IPS-NIHi7 (cell line): ENCODE measurements around the gene TEX51.

Source experiments
- DNase-seq: peaks from one replicate; pipeline ENCODE4 v3.0.0; 2012; ENCODE audit warnings: mixed read lengths; ENCODE audit errors: extremely low spot score

Gene TEX51

DNA sequence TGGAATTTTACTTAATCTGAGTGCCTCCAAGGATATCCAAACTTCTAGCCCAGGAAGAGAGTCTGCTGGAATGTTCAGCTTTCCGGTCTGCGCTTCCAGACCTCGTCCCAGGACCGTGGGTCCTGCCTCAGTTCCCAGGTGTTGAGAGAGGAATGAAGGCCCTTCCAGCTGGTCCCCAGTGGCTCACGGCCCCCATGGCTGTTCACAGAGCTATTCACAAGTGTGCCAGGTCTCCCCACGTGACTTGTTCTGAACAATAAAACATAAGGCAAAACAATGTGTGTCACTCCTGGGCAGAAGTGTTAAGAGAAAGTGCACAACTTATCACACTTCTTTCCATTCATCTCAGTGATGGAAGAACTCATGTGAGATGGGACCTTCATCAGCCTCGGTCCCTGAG, 20.1 kb upstream of the TEX51 start:
- DNase-seq = no peak

DNA sequence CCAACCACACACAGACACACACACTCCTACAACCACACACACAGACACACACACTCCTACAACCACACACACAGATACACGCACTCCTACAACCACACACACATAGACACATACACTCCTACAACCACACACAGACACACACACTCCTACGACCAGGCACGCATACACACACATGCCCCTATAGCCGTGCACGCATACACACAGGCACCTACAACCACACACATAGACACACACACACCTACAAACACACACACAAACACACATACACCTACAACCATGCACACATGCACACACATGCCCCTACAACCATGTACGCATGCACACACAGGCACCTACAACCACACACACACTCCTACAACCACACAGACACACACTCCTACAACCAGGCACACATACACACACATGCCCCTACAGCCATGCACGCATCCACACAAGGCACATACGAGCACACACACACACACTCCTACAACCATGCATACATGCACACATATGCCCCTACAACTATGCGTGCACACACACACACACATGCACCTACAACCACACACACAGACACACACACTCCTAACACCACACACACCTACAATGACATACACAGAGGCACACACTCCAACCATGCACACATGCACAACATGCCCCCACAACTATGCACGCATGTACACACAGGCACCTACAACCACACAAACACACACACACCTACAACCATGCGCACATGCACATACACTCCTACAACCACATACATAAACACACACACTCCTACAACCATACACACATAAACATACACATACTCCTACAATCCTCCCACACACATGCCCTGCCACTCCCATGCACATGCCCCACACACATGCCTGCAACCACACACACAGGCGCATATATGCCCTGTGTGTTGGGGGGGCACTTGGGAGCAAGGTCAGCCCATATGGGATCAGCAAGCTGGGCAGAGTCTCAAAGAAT, 19.1 kb upstream of the TEX51 start:
- DNase-seq = no peak

DNA sequence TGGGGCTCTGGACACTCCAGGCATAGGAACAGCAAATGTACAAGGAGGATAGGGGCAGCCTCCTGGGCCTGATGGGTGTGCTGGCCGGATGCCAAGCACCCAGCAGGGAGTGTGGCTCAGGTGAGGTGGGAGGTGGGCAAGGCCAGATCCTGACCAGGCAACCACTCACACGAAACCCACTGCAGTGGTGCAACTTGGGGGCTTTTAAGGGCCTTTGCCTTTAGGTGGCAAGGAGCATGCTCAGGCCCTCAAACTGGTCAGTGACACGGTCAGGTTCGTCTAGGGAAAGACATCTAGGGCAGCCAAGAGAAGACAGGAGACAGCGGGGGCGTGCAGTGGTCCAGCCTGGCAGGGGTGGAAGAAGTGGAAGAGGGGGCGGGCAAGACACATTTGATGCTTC, 18.4 kb upstream of the TEX51 start:
- DNase-seq = no peak

DNA sequence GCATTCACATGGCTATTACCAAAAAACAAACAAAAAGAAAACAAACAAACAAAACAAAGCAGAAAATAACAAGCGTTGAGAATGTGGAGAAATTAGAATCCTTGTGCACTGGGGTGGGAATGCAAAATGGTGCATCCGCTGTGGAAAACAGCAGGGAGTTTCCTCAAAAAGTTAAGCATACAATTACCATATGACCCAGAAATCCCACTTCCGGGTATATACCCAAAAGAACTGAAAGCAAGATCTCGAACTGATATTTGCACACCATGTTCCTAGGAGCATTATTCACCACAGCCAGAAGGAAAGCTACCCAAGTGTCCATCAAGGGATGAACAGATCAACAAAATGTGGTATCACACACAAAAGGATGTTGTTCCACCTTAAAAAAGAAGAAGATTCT, 17.9 kb upstream of the TEX51 start:
- no peak for DNase-seq

DNA sequence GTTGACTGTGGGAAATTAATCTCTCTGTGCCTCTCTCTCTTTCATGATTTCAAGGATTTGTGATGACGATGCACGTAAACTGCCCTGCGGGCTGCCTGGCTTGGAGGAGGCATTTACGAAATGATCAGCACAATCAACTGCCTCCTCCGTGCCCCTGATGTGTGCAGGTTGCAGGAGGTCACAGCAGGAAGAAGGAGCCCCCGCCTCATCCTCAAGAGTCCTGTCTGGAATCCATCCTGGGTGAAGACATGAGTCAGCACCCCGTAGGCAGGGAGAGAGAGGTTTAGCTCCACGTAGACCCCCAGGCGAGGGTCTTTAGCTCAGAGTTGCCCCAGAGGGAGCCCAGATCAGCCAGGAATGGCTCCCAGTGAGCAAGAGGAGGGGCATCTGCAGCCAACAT, 17.1 kb upstream of the TEX51 start:
- no peak for DNase-seq

DNA sequence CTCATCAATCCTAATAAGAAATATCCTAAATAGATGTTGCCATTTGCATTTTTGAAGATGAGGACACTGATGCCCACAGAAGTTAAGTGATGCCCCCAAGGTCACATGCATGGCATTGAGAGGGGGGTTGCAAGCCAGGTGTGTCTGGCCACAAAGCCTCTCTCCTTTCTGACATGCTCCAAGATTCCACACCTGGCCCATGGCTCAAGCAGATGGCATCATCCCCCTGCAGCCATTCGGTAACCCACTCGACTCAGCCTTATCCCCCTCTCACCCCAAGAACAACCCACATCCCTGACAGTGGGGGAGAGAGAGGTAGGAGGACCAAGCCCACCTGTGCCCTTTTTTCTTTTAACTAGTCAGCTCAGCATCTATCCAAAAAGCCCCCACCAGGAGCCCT, 16.5 kb upstream of the TEX51 start:
- DNase-seq = no peak

DNA sequence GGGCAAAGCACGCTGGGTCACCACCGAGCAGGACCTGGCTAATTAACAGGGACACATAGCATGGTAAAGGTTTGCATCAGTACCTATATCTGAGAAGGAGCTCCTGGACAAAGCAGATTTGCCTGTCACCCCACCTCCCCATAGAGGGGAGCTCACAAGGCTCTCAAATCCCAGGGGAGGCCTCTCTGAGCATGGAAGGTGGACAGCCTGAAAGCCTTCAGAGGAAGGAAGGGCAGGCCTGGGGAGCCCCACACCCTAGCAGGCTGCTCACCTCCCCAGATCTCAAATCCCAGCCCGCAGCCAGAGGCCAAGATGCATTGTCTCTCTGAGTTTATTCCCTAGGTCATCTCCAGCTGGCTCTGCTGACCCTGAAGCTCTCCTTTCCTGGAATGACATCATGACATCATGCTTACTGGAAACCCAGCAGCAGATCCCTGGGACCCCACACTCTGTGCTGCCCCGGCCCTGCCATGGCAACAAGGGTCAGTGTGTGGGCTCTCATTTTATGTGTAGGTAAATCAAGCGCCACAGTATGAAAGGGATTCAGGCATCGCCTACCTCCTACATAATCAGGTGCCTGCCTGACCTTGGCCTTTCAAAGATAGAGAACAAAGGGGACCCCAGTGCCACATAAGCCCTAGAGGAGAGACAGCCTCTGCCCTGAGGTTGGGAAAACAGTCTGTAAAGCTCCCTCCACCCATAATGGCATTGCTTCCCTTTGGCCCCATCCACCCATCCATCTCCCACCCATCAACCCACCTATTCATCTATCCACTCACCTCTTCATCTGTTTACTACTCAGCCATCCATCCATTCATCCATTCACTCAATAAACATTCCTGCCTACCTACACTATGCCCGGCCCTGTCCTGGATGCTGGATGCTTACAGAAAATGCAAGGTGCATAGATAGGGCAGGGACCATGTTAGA, 15.7 kb upstream of the TEX51 start:
- DNase-seq = no peak

DNA sequence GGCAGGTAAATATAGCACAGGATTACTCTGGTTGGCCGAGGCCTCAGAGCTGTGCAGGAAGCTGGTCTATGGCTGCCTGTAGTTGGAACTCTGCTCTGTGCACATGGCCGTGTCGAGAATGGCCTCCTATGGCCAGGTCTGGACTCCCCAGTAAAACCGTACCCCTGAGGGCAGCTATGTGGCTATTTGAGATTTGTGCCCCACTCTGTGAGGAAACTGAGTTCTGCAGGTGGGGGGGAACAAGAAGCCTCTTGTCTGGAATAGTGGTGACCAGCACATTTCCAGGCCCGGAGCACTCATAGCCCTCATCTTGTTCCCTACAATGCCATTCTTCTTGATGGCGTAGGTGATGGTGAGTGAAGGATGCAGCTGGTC, 15.0 kb upstream of the TEX51 start:
- DNase-seq = no peak

DNA sequence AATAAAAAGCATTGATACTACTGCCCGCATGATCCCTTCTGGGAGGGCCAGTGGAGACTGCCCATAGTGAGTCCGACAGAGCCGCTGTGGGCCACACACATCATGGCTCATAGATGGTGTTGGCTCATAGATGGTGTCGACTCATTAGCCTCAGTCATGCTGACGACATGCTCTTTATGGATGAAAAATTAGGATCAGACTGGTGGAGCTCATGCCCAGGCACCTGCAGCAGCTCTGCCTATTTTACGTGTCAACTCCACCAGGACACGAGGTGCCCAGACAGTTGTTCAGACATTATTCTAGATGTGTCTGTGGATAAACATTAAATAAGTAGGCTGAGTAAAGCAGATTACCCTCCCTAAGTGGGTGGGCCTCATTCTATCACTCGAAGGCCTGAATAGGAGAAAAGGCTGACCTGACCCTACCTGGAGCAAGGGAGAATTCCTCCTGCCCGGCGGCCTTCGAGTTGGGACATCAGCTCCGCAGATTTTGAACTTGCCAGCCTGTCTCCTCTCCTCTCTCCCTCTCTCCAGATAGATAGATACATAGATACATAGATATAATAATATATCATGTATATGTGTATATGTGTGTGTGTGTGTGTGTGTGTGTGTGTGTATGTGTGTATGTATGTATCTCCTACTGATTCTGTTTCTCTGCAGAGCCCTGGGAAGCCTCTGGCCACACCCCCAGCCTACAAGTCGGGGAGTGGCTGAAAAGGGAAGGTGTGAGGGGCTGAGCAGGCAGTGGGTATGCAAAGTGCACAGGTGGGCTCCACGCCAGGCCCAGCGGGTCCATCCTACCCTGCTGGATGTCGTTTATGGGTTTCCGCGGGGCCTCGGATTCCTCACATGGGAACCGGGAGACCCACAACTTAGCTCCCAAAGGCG, 13.6 kb upstream of the TEX51 start:
- no peak for DNase-seq

DNA sequence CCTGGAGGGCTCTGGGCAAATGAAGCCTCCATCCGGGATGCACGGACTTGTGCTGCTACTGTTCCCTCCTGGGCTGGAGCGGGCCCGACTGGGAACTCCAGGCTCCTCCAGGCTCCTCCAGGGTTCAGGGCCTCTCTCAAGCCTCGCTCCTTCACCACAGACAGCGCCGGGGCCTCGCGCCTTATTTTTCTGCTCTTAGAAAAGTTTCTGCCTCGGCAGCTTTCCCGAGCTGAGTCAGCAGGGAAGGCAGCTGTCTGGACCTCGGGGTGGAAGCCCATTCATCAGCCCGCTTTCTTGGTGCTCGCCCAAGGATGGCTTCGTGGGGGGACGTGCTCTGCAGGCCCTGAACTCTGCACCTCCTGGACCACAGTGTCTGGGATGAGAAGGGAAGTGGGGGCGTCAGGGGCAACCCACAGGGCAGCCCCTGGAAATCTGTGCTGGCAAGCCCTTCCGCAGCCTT, 12.9 kb upstream of the TEX51 start:
- DNase-seq = no peak

DNA sequence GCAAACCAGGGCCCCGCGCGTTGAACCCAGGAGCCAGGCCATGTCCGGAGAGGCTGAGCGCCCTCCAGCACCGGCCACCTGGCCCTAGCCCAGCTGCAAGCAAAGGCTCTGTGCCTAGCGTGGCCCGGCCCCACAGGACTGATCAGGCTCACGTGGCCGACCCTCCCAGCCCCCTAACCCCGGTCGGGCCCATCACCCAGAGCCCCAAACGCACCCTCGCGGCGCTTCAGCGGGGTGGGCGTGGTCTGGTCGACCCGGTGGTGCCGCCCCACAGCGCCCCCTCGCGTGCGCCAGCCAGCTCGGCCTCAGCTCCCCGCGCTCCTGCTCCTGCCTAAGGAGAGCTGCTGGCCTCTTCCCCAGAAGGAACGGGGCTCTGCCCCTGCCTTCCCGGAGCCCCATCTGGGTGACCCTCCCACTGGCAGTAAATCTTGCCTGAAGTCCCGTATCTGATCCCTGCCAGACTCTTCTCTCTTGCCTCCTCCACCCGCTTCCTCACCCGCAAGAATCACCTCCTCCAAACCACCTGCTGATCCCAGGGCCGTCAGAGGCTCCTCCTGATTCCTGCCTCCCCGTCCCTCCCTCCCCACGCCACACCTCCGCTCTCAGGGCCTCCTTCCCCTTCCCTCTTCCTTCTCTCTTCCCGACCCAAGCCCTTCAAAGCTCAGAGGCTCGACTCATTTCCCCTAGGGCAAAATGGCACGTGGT, 12.3 kb upstream of the TEX51 start:
- peak; percentile 96 for DNase-seq

DNA sequence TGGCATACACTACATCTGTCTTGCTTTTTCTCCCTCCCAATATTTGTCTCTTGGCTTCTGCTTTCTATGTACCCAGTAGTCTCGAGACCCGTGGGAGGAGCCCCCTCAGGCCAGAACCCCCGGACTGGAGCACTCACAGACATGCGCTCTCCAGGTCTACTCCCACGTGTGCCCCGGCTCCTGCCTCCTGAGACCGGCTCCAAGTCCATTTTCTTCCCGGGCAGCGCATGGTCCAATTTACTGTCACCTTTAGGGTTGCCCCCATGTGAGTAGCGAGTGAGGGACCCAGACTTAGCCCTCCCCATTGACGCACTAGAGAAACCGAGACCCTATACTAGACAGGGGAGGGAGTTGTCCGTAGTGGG, 11.8 kb upstream of the TEX51 start:
- no peak for DNase-seq

DNA sequence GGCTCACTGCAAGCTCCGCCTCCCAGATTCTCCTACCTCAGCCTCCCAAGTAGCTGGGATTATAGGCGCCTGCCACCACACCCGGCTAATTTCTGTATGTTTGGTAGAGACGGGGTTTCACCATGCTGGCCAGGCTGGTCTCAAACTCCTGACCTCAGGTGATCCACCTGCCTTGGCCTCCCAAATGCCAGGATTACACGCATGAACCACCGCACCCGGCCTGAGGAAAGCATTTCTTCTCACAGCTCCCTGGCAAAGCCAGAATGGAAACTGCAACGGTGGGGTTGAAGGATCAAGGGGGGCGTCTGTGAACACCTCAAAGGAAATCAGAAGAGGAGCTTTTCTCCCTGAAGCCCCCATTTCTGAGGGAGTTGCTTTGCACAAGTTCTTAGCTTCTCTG, 11.2 kb upstream of the TEX51 start:
- no peak for DNase-seq

DNA sequence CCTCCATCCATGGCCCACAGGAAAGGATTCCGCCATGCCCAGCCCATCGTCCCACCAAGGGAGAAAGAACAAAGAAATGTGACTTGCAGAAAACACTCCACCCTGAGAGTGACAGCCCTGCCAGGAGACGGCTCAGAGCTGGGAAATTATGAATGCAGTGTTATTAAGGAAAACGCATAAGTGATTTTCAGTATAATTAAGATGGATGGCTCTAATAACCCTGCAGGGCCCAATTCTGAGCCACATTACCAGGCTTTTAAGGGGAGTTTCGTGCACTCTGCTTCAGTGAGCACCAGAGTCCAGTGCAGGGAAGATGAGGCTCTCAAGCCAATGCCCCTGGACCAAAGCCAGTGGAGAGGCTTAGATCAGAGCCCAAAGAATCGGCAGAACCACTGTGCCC, 10.6 kb upstream of the TEX51 start:
- DNase-seq = no peak

DNA sequence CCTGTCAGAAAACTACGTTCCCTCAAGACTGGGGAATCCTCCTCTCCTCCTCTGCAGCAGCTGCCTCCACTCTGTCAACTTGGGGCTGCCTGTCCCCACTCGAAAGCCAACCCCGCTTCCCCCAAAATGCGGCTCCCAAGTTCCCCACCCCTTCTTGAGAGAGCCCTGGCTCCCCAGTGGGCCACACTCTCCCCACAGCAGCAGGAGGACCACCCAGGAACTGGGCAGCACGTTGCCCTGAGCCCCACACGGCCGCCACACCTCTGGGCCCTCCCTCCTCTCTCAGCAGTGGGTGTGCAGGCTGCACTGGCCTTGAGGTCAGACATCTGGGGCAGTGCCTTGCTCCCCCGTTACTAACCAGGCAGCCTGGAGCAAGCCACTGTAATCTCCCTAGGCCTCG, 9.6 kb upstream of the TEX51 start:
- no peak for DNase-seq

DNA sequence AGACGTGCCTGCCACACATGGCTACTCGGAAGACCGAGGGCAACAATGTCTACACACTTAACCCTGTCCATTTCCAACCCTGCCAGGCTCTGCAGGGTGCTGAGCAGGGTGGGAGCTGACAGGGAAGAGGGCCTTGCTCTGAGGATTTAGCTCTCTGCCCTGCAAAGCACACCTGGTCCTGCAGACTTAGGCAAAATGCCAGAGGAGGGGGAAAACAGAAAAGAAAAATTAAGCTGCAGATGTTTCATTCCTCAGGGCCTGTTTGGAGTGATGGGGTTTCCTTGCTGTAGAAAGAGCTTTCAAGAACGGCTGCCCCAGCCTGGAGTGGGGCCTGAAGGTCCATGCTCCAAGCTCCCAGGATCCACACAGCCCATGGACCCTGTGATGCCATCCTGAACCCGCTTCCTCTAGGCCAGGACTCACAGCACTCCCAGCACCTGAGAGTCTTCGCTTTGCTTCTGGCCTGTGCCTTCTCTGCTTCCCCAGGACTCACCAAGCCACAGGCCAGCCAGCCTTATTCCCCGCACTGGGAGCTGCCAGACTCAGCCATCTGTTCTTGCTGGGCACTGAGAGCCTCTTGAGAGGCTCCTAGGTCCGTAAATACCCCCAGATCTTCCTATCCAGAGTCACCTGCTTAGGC, 9.1 kb upstream of the TEX51 start:
- DNase-seq = no peak

DNA sequence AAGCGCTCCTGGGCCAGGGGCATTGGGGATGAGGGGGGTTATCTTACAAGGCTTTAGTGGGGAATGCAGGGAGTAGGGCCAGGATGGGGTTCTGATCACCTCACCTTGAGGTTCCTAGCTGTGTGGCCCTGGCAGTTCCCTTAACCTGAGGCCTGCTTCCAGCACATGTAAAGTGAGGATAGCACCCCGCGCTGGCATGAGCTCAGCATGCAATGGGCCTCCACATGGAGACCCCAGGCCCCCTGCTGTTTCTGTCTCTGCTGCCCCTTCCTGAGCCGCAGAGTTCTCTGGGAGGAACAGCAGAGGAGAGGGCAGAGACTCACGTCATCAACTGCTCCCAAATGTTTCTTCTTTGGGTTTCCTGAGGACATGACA, 8.6 kb upstream of the TEX51 start:
- DNase-seq = no peak

DNA sequence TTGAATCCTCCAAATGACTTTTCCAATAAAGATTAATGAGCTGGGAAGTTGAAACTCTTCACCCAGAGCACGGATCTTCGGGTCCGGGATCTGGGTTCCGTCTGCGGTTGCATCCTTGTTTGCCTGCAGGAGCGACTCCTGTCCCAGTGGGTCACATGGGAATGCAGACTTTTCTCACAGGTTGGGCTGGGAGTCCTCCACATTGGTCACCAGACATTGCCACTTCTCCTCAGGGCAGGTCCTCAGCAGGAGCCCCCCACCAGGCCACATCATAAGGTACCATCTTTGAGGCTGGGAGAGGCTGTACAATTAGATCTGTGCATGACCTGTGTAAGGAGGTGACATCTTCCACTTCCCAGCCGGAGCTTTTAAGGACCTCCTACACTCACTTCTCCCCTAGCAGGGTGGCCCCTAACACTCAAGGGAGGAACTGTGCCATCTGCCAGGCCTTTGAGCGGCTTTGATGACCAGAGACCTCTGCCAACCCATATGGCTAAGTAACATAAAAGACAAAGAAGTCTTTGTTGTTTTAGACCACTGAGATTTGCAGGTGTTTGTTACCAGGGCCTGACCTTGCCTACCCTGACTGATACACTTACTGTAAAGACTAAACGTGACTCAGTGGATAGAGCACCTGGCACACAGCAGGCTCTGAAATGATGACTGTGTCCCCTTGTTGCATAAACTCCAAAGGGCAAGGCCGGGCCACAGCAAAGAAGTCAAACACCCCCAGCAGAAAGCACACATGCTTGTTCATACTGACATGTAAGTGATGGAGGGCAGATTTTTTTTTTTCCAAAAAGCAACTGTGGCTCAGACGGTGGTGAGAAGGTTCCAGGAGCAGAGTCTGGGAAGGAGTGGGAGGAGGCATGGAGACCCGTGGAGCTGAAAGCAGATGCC, 7.9 kb upstream of the TEX51 start:
- DNase-seq = no peak

DNA sequence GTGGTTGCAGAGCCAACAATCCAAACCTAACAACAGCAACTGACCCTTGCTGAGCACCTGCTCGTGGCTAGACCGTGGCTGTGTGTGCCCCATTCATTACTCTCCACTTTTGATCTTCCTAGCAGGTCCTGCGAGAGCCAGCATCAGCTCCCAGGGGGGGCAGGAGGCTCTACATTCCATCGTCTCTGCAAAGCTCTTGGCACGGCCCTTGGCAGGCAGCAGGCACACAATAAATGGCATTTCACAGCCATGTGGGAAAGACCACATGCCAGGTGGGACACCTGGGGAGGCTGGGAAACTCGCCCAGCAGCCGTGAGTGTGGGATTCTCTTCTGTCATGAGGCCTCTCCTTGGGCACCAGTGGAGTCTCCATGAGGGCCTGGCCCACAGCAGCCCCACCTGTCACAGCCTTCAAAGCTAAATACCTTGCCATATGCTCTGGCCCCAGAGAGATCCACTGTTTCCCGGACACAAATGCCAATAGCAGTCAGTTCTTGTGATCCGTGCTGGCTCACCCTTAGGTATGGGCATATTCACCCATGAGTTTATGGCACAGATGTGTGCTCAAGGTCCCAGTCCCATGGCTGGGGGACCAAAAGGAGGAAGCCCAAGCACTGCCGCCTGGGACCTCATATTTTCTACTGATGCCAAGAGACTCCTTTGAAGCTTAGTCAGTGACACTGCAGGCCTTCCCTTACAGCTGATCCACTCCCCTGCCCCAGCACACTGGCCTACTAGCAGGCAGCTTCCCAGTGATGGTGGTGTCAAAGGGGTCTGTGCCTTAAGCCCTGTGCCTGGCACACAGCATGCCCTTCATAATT, 6.8 kb upstream of the TEX51 start:
- no peak for DNase-seq
